Smooth muscle cell (in vitro differentiated cells): ENCODE results near the gene P2RY12. TPM values are rescaled to one million over a fixed set of nuclear protein-coding genes. Genes with fewer than 3 reads are reported as not detected.

Source experiments
- DNase-seq: peaks from one replicate; lab custom pipeline; 2025; ENCODE audit not compliant: unreplicated experiment; lab: John Stamatoyannopoulos, UW
- H2AFZ ChIP-seq: fragments of 200-600 bp; sonication (generic); 2 replicates; pipeline ENCODE4 v1.6.0; 2016; ENCODE audit warnings: antibody characterized with exemption, low read depth, mild to moderate bottlenecking
- H3F3A ChIP-seq: fragments of 200-600 bp; sonication (generic); 2 replicates; pipeline ENCODE4 v1.6.0; 2017; ENCODE audit warnings: antibody characterized with exemption, low read depth
- H3K27ac ChIP-seq: fragments of 200-600 bp; sonication (generic); 2 replicates; pipeline ENCODE4 v1.5.1; 2016; ENCODE audit warnings: low read depth, mild to moderate bottlenecking
- H3K27me3 ChIP-seq: fragments of 200-600 bp; sonication (generic); 2 replicates; pipeline ENCODE4 v1.6.1; 2016; ENCODE audit warnings: low read depth, mild to moderate bottlenecking
- H3K36me3 ChIP-seq: fragments of 200-600 bp; sonication (generic); 2 replicates; pipeline ENCODE4 v1.5.1; 2016; ENCODE audit warnings: low read depth
- H3K4me1 ChIP-seq: fragments of 200-600 bp; sonication (generic); 2 replicates; pipeline ENCODE4 v1.5.1; 2016; ENCODE audit warnings: low read depth
- H3K4me2 ChIP-seq: fragments of 200-600 bp; sonication (generic); 2 replicates; pipeline ENCODE4 v1.6.0; 2016; ENCODE audit warnings: mild to moderate bottlenecking
- H3K4me3 ChIP-seq: fragments of 200-600 bp; sonication (generic); 2 replicates; pipeline ENCODE4 v1.5.1; 2016; ENCODE audit warnings: mild to moderate bottlenecking
- H3K79me2 ChIP-seq: fragments of 200-600 bp; sonication (generic); 2 replicates; pipeline ENCODE4 v1.6.0; 2016; ENCODE audit warnings: low read depth, mild to moderate bottlenecking
- H3K9ac ChIP-seq: fragments of 200-600 bp; sonication (generic); 2 replicates; pipeline ENCODE4 v1.6.0; 2016; ENCODE audit warnings: low read depth
- H3K9me3 ChIP-seq: fragments of 200-600 bp; sonication (generic); replicated peaks from 2 replicates; pipeline ENCODE4 v1.5.1; 2016; ENCODE audit warnings: low read depth
- H4K20me1 ChIP-seq: fragments of 200-600 bp; sonication (generic); 2 replicates; pipeline ENCODE4 v1.6.0; 2016; ENCODE audit warnings: low read depth
- WGBS: methylation state at CpG from one replicate; pipeline ENCODE4 v1.1.7; 2016; ENCODE audit warnings: low lambda C conversion rate; 5-methylcytosine and 5-hydroxymethylcytosine counted together
- polyA plus RNA-seq: library from polyadenylated mRNA; unstranded; fragments of >200 nt; fragmentation: Nextera tagmentation; extraction: Ambion mirVana; gene quantifications from 2 replicates; pipeline ENCODE4 v1.2.1, GENCODE V29; 2016
- total RNA-seq: library from RNA; depleted of rRNA; stranded (reverse); fragments of >200 nt; gene quantifications from 2 replicates; pipeline ENCODE4 v1.2.3, GENCODE V29; 2014
- TF ChIP-seq, protein P1 (sequence below): fragments of 200-600 bp; sonication (generic); IDR thresholded peaks from 2 replicates; pipeline ENCODE4 v1.5.1; 2017; ENCODE audit warnings: borderline replicate concordance, mild to moderate bottlenecking, antibody characterized with exemption; ENCODE audit not compliant: insufficient read depth, poor library complexity, severe bottlenecking

Gene P2RY12
- total and polyA plus RNA-seq, 2 experiments from 2014 or later, result not detected

DNA sequence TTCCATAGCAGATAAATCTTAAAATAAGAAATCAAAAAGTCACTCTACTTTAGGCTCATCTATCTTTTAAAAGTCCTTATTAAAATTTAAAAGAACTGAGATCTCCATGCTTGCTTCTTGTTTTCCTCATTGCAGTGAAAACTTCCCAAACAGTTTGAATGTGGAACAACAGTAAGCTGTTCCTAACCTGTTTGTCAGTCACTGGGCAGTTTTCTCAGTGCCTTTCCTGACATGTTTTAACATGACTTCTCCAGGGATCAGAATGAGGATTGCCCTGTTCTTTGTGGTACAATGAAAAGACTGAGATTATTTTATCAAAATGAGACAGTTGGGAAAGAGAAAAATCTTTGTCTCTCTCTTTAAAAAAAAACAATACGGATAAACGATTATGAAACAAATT, 68.7 kb downstream of the P2RY12 start:
- no peak overlapping the region for H2AFZ ChIP-seq
- peaks cover 9% of the 10 kb centered on the region for H3F3A ChIP-seq
- H3K27ac ChIP-seq, result peak overlapping the region; percentile 97
- 88% methylated on average over 2 of the region's 2 CpGs for WGBS
- peaks cover 30% of the 10 kb centered on the region for H3K4me1 ChIP-seq
- H3K9ac ChIP-seq, result peak overlapping the region; percentile 93
- H3K36me3 ChIP-seq, result no peaks in the 10 kb centered on the region
- peak overlapping the region; percentile 69 for H3K4me2 ChIP-seq
- H3K79me2 ChIP-seq, result no peaks in the 10 kb centered on the region
- no peak for DNase-seq
- no peaks in the 10 kb centered on the region for H4K20me1 ChIP-seq
- H3K9me3 ChIP-seq, result no peaks in the 10 kb centered on the region
- H3K27me3 ChIP-seq, result no peaks in the 10 kb centered on the region
- TF ChIP-seq, protein P1, sequence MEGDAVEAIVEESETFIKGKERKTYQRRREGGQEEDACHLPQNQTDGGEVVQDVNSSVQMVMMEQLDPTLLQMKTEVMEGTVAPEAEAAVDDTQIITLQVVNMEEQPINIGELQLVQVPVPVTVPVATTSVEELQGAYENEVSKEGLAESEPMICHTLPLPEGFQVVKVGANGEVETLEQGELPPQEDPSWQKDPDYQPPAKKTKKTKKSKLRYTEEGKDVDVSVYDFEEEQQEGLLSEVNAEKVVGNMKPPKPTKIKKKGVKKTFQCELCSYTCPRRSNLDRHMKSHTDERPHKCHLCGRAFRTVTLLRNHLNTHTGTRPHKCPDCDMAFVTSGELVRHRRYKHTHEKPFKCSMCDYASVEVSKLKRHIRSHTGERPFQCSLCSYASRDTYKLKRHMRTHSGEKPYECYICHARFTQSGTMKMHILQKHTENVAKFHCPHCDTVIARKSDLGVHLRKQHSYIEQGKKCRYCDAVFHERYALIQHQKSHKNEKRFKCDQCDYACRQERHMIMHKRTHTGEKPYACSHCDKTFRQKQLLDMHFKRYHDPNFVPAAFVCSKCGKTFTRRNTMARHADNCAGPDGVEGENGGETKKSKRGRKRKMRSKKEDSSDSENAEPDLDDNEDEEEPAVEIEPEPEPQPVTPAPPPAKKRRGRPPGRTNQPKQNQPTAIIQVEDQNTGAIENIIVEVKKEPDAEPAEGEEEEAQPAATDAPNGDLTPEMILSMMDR, result no peak
- H3K4me3 ChIP-seq, result peak overlapping the region; percentile 43

DNA sequence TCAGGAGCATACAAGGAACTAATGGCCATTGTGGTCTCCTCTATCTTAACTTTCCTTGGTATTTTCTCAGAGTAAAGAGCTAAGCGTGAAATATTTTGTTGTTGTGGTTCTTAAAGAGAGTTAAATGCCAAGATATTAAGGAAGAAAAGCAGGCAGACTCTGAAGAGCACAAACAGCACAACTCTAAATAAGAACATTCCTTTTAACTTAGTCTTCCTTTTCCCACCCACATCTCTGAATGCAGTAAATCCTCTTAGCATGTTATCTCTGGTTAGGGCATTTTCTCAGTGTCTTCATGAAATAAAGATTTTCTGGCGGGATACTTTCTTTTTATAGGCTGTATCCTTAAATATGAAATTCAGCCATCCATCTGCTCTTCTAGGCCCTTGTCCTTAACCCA, 69.4 kb downstream of the P2RY12 start:
- H4K20me1 ChIP-seq, result no peaks in the 10 kb centered on the region
- DNase-seq, result no peak
- peak overlapping the region; percentile 97 for H3K27ac ChIP-seq

DNA sequence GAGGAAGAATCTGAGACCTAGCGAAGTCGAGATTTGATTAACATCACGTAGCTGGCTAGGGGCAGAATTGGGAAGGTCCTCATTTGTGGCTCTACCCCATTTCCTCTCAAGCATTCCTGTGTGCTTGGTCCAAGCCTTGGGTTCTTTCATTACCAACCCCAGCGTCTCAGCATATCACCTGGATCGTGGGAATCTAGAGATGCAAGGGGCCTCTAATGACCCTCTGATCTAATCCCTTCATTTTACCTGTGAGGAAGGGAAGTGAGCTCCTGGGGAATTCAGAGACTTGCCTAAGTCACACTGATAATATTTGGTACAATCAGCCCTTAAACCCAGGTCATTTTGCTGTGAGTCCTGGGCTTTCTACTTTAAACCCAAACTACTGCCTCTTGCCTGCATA, 70.0 kb downstream of the P2RY12 start:
- Histone ChIP-seq H3K4me2 (peak overlapping the region; percentile 69), H4K20me1 (no peaks in the 10 kb centered on the region), H2AFZ (no peak overlapping the region), H3K79me2 (no peaks in the 10 kb centered on the region), H3K9me3 (no peaks in the 10 kb centered on the region), H3K27ac (peak overlapping the region; percentile 97), H3K4me3 (peak overlapping the region; percentile 43), H3K9ac (peak overlapping the region; percentile 93), H3K36me3 (no peaks in the 10 kb centered on the region), H3K27me3 (no peaks in the 10 kb centered on the region), H3K4me1 (peaks cover 30% of the 10 kb centered on the region), H3F3A (peaks cover 9% of the 10 kb centered on the region)
- DNase-seq, result no peak
- TF ChIP-seq, protein P1, result no peak
- WGBS, result 82% methylated on average over 5 of the region's 5 CpGs

More for the DNA sequence above, 69.4 kb downstream of the P2RY12 start:
- peaks cover 30% of the 10 kb centered on the region for H3K4me1 ChIP-seq
- no peaks in the 10 kb centered on the region for H3K36me3 ChIP-seq
- TF ChIP-seq, protein P1, result no peak
- peak overlapping the region; percentile 43 for H3K4me3 ChIP-seq
- peaks cover 9% of the 10 kb centered on the region for H3F3A ChIP-seq
- peak overlapping the region; percentile 93 for H3K9ac ChIP-seq
- H3K9me3 ChIP-seq, result no peaks in the 10 kb centered on the region
- no peaks in the 10 kb centered on the region for H3K79me2 ChIP-seq
- no peaks in the 10 kb centered on the region for H3K27me3 ChIP-seq
- WGBS, result 10% methylated on average over 2 of the region's 2 CpGs
- peak overlapping the region; percentile 69 for H3K4me2 ChIP-seq
- H2AFZ ChIP-seq, result no peak overlapping the region

DNA sequence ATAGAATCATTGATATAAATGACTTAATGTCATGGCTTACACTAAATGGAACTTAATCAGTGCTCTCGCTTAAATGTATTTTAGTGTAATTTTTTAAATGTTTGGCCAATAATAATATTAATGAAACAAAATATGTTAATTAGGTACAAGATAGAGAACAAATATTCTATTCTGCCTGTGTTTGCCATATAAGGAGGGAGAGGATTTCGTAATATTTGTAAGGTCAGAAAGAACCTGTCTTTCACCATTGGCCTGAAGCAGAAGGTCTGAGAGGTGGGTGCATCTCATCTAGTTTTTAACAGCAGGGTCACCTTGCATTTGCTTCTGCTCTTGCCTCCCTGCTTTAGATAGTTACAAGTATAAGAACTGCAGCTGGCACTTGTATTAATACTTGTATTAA, 70.4 kb downstream of the P2RY12 start:
- Histone ChIP-seq H3K4me2 (peak overlapping the region; percentile 69), H3K36me3 (no peaks in the 10 kb centered on the region), H3K9me3 (no peaks in the 10 kb centered on the region), H4K20me1 (no peaks in the 10 kb centered on the region), H3F3A (peaks cover 9% of the 10 kb centered on the region), H3K79me2 (no peaks in the 10 kb centered on the region), H3K27me3 (no peaks in the 10 kb centered on the region), H3K27ac (peak overlapping the region; percentile 97), H3K9ac (no peak overlapping the region), H2AFZ (no peak overlapping the region), H3K4me1 (peaks cover 30% of the 10 kb centered on the region), H3K4me3 (peak overlapping the region; percentile 43)
- TF ChIP-seq, protein P1, result no peak
- 93% methylated on average over 2 of the region's 2 CpGs for WGBS
- DNase-seq, result no peak
